CD14-positive monocyte (primary cell): ENCODE data around the gene HBZ. TPM values are rescaled to one million over a fixed set of nuclear protein-coding genes. Genes with fewer than 3 reads are reported as not detected.

Source experiments
- DNase-seq, 3 donors: peaks; one replicate each; pipeline ENCODE4 v3.0.0-alpha.2; 2011 to 2022
- H2AFZ ChIP-seq: 2 replicates; pipeline ENCODE4 v1.6.0; 2012; ENCODE audit warnings: mild to moderate bottlenecking, low read depth, low read length, inconsistent platforms; ENCODE audit not compliant: insufficient read depth, poor library complexity, severe bottlenecking
- H3K27ac ChIP-seq, 2 donors: 1 replicate in 1 of 2; 2 replicates in 1 of 2; pipeline ENCODE4 v1.5.1; 2012 to 2013; ENCODE audit warnings: low read length in 2 of 2, control low read depth in 1 of 2, inconsistent platforms in 1 of 2, low read depth in 1 of 2, mild to moderate bottlenecking in 1 of 2
- H3K27me3 ChIP-seq, 2 donors: one replicate each; pipeline versions ENCODE4 v1.6.0 to v1.6.1; 2011 to 2013; ENCODE audit warnings: low read length in 2 of 2; ENCODE audit not compliant: control insufficient read depth in 2 of 2, insufficient read depth in 2 of 2
- H3K36me3 ChIP-seq, 2 donors: replicated peaks in 1 of 2; 1 replicate in 1 of 2; 2 replicates in 1 of 2; pipeline versions ENCODE4 v1.5.1 to v1.6.1; 2012 to 2013; ENCODE audit warnings: low read length in 2 of 2, control low read depth in 1 of 2, inconsistent platforms in 1 of 2, mild to moderate bottlenecking in 1 of 2; ENCODE audit not compliant: insufficient read depth in 2 of 2, control insufficient read depth in 1 of 2
- H3K4me1 ChIP-seq, 2 donors: 1 replicate in 1 of 2; 2 replicates in 1 of 2; pipeline versions ENCODE4 v1.5.1 to v1.6.1; 2012 to 2013; ENCODE audit warnings: low read length in 2 of 2, control low read depth in 1 of 2, inconsistent platforms in 1 of 2, mild to moderate bottlenecking in 1 of 2, moderate library complexity in 1 of 2; ENCODE audit not compliant: insufficient read depth in 2 of 2, control insufficient read depth in 1 of 2
- H3K4me2 ChIP-seq: replicated peaks from 2 replicates; pipeline ENCODE3; 2012; ENCODE audit warnings: low read length, moderate library complexity, mild to moderate bottlenecking; ENCODE audit not compliant: poor library complexity, severe bottlenecking; ENCODE audit errors: extremely low read depth
- H3K4me3 ChIP-seq, 3 experiments: fragments of 200-600 bp in 1 of 3; sonication (generic) in 1 of 3; replicated peaks in 1 of 3; 1 replicate in 2 of 3; 2 replicates in 1 of 3; pipeline ENCODE4 v1.5.1; 2011 to 2013; ENCODE audit warnings: low read length in 3 of 3, mild to moderate bottlenecking in 3 of 3, control low read depth in 2 of 3, low read depth in 2 of 3, inconsistent platforms in 1 of 3, moderate library complexity in 1 of 3
- H3K79me2 ChIP-seq: 2 replicates; pipeline ENCODE4 v1.6.0; 2012; ENCODE audit warnings: mild to moderate bottlenecking, control low read depth, inconsistent platforms, low read length, moderate library complexity; ENCODE audit not compliant: insufficient read depth
- H3K9ac ChIP-seq: 2 replicates; pipeline ENCODE4 v1.6.0; 2017; ENCODE audit warnings: low read length, mild to moderate bottlenecking; ENCODE audit not compliant: insufficient read depth, poor library complexity, severe bottlenecking
- H3K9me3 ChIP-seq, 2 donors: replicated peaks in 1 of 2; 1 replicate in 1 of 2; 2 replicates in 1 of 2; pipeline versions ENCODE4 v1.5.1 to v1.6.1; 2012 to 2013; ENCODE audit warnings: low read length in 2 of 2, control low read depth in 1 of 2; ENCODE audit not compliant: control insufficient read depth in 1 of 2, insufficient read depth in 1 of 2
- H4K20me1 ChIP-seq: 2 replicates; pipeline ENCODE4 v1.6.0; 2012; ENCODE audit warnings: mild to moderate bottlenecking, low read length, control low read depth, moderate library complexity; ENCODE audit not compliant: insufficient read depth
- H3K27ac Mint-ChIP-seq, 7 donors: one replicate each; pipeline ENCODE4 v1.8.0; 2020; ENCODE audit warnings: mild to moderate bottlenecking in 7 of 7, mixed read lengths in 7 of 7, moderate library complexity in 6 of 7, inconsistent platforms in 2 of 7
- H3K27me3 Mint-ChIP-seq, 3 donors: one replicate each; pipeline ENCODE4 v1.8.0; 2021 to 2022; ENCODE audit warnings: low read depth in 3 of 3, mild to moderate bottlenecking in 3 of 3, mixed read lengths in 3 of 3, moderate library complexity in 3 of 3, inconsistent platforms in 1 of 3
- H3K36me3 Mint-ChIP-seq, 2 donors: one replicate each; pipeline ENCODE4 v1.8.0; 2020; ENCODE audit warnings: mixed read lengths in 2 of 2, inconsistent platforms in 1 of 2, mild to moderate bottlenecking in 1 of 2
- H3K4me1 Mint-ChIP-seq: one replicate; pipeline ENCODE4 v1.8.0; 2020; ENCODE audit warnings: mild to moderate bottlenecking, mixed read lengths
- H3K4me3 Mint-ChIP-seq, 2 donors: one replicate each; pipeline ENCODE4 v1.8.0; 2020; ENCODE audit warnings: mild to moderate bottlenecking in 2 of 2, mixed read lengths in 2 of 2, moderate library complexity in 1 of 2
- H3K9me3 Mint-ChIP-seq, 7 donors: one replicate each; pipeline ENCODE4 v1.8.0; 2020 to 2022; ENCODE audit warnings: mixed read lengths in 7 of 7, mild to moderate bottlenecking in 6 of 7, moderate library complexity in 6 of 7, inconsistent platforms in 2 of 7
- CTCF ChIP-seq: fragments of 200-600 bp; IDR thresholded peaks from one replicate; pipeline ENCODE4 v1.8.0; 2022; ENCODE audit warnings: antibody characterized with exemption, mild to moderate bottlenecking
- WGBS: methylation state at CpG from one replicate; pipeline ENCODE4 v1.1.5; 2013; ENCODE audit warnings: missing lambda C conversion rate; ENCODE audit not compliant: insufficient coverage; 5-methylcytosine and 5-hydroxymethylcytosine counted together
- intact Hi-C, 2 donors: fragments of 100-400 bp; cut with micrococcal nuclease; formaldehyde crosslinking; loops; one replicate each; pipeline versions ENCODE4 v1.15.0 to v1.15.1; 2023
- polyA plus RNA-seq, 3 donors: library from polyadenylated mRNA; depleted of rRNA in 1 of 3; unstranded in 2 of 3; stranded (reverse) in 1 of 3; fragments of 300-500 nt in 2 of 3; fragments of >200 nt in 1 of 3; fragmentation: Illumina TruSeq in 2 of 3; gene quantifications; 1 replicate in 2 of 3; 2 replicates in 1 of 3; pipeline ENCODE4 v1.2.3, GENCODE V29; 2012 to 2021

Gene HBZ
- polyA plus RNA-seq, 3 donors: not detected

- intact Hi-C loops: no loop called here
- peak overlapping the region; percentile 74 for H2AFZ ChIP-seq
- no peaks in the 10 kb centered on the region for H4K20me1 ChIP-seq
- H3K4me3 ChIP-seq: peak overlapping the region; percentile 11 to 72 (median 36)
- peaks cover 0 to 5% (median 3%) of the 10 kb centered on the region in 7 donors for H3K9me3 Mint-ChIP-seq
- peaks cover 0 to 3% of the 10 kb centered on the region in 2 donors for H3K9me3 ChIP-seq
- peak overlapping the region; percentile 69 to 91 for H3K4me3 Mint-ChIP-seq
- no peaks in the 10 kb centered on the region for H3K79me2 ChIP-seq
- no peak for DNase-seq
- H3K4me1 Mint-ChIP-seq: peaks cover 8% of the 10 kb centered on the region
- peaks cover 18 to 40% of the 10 kb centered on the region in 2 donors for H3K27me3 ChIP-seq
- no peak overlapping the region for H3K27ac ChIP-seq
- WGBS: 2% methylated on average over 44 of the region's 59 CpGs
- no peaks in the 10 kb centered on the region for H3K36me3 ChIP-seq
- peaks cover 5% of the 10 kb centered on the region in 2 donors for H3K36me3 Mint-ChIP-seq
- TF ChIP-seq CTCF: no peak
- H3K4me2 ChIP-seq: peak overlapping the region; percentile 80
- H3K27me3 Mint-ChIP-seq: peaks cover 63 to 78% (median 63%) of the 10 kb centered on the region in 3 donors
- H3K27ac Mint-ChIP-seq: no peak overlapping the region
- peaks cover 9% of the 10 kb centered on the region in 2 donors for H3K4me1 ChIP-seq
- peak overlapping the region; percentile 53 for H3K9ac ChIP-seq
Measured at GRCh38 chr16:154217-155030, 2.0 kb downstream of the HBZ start.

GRCh38 chr16:155031-155398 is 2.6 kb downstream of the HBZ start:
- H3K27me3 ChIP-seq: peaks cover 18 to 40% of the 10 kb centered on the region in 2 donors
- H4K20me1 ChIP-seq: no peaks in the 10 kb centered on the region
- peaks cover 5% of the 10 kb centered on the region in 2 donors for H3K36me3 Mint-ChIP-seq
- peaks cover 60 to 76% (median 60%) of the 10 kb centered on the region in 3 donors for H3K27me3 Mint-ChIP-seq
- H3K4me3 Mint-ChIP-seq: peak overlapping the region; percentile 69 to 91
- no peak overlapping the region for H3K27ac ChIP-seq
- peaks cover 0 to 5% (median 3%) of the 10 kb centered on the region in 7 donors for H3K9me3 Mint-ChIP-seq
- H3K4me3 ChIP-seq: peak overlapping the region in 1 of 3 experiments; percentile 72
- peak overlapping the region; percentile 53 for H3K9ac ChIP-seq
- peaks cover 9% of the 10 kb centered on the region in 2 donors for H3K4me1 ChIP-seq
- no peak overlapping the region for H3K27ac Mint-ChIP-seq
- WGBS: 64% methylated on average over 5 of the region's 7 CpGs
- DNase-seq: no peak
- H3K9me3 ChIP-seq: peaks cover 0 to 3% of the 10 kb centered on the region in 2 donors
- H3K4me1 Mint-ChIP-seq: peaks cover 8% of the 10 kb centered on the region
- intact Hi-C loops: no loop called here
- TF ChIP-seq CTCF: no peak
- no peaks in the 10 kb centered on the region for H3K36me3 ChIP-seq
- peak overlapping the region; percentile 74 for H2AFZ ChIP-seq
- H3K4me2 ChIP-seq: peak overlapping the region; percentile 80
- no peaks in the 10 kb centered on the region for H3K79me2 ChIP-seq
